Gastroesophageal sphincter (tissue), 3 donors: ENCODE measurements around the gene VSIG10.

Experiments used
- POLR2A ChIP-seq, 2 donors: fragments of 450-650 bp; IDR thresholded peaks; one replicate each; pipeline ENCODE4 v1.6.1; 2017; ENCODE audit warnings: antibody characterized with exemption in 2 of 2, mild to moderate bottlenecking in 2 of 2, moderate library complexity in 1 of 2
- POLR2AphosphoS5 ChIP-seq: sonication (generic); formaldehyde crosslinking; IDR thresholded peaks from one replicate; pipeline ENCODE4 v1.6.1; 2017; ENCODE audit warnings: antibody characterized with exemption
- TF ChIP-seq, protein P1 (sequence below), 4 experiments: fragments of 200-600 bp in 2 of 4; fragments of 450-650 bp in 2 of 4; sonication (generic) in 1 of 4; IDR thresholded peaks; one replicate each; pipeline ENCODE4 v1.5.1; 2017 to 2019; ENCODE audit warnings: antibody characterized with exemption in 4 of 4, mild to moderate bottlenecking in 2 of 4, moderate library complexity in 2 of 4

DNA sequence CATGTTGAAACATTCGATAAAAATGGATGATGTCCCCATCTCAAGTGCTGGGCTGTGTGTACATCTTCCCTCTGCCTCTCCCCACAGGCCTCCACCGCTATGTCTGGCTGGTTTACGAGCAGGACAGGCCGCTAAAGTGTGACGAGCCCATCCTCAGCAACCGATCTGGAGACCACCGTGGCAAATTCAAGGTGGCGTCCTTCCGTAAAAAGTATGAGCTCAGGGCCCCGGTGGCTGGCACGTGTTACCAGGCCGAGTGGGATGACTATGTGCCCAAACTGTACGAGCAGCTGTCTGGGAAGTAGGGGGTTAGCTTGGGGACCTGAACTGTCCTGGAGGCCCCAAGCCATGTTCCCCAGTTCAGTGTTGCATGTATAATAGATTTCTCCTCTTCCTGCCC lies 40.7 kb upstream of the VSIG10 start:
- TF ChIP-seq POLR2A (IDR thresholded peaks at IDR 0.05): no peak
- TF ChIP-seq, protein P1, sequence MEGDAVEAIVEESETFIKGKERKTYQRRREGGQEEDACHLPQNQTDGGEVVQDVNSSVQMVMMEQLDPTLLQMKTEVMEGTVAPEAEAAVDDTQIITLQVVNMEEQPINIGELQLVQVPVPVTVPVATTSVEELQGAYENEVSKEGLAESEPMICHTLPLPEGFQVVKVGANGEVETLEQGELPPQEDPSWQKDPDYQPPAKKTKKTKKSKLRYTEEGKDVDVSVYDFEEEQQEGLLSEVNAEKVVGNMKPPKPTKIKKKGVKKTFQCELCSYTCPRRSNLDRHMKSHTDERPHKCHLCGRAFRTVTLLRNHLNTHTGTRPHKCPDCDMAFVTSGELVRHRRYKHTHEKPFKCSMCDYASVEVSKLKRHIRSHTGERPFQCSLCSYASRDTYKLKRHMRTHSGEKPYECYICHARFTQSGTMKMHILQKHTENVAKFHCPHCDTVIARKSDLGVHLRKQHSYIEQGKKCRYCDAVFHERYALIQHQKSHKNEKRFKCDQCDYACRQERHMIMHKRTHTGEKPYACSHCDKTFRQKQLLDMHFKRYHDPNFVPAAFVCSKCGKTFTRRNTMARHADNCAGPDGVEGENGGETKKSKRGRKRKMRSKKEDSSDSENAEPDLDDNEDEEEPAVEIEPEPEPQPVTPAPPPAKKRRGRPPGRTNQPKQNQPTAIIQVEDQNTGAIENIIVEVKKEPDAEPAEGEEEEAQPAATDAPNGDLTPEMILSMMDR (IDR thresholded peaks at IDR 0.05): no peak
- TF ChIP-seq POLR2AphosphoS5: no peak
